ENCODE results near the gene PPM1G.

Gene PPM1G

GRCh38 chr2:27428213-27428977 lies 19.0 kb upstream of the PPM1G start, which contains the start of gene NRBP1:
NRBP1 (plus strand) TSS chr2:27428631; CDS start chr2:27433274, 4,643 bp downstream.
- TF ChIP-seq GATA3 (IDR thresholded peaks at IDR 0.05; ENCODE audit: low read depth, low read length) (no peak), GATA2 (IDR thresholded peaks at IDR 0.05; ENCODE audit: low read depth, low read length) (no peak)

DNA sequence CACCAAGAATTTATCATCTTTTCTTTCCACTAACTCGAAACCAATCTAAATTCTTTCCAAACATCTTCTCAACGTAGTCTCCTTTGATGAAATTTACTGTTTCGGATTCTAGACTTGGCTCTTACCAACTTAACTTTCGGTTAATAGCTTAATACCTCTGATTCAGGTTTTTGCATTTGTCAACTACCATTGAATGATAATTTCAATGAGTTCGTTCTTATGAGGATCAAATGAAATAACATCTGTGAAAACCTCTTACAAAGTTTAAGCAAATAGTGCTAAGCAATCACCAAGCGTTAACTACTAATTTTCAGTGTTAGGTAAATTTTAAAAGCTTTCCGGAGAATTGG lies 18.4 kb upstream of the PPM1G start:
- no peak for TF ChIP-seq GATA3 (IDR thresholded peaks at IDR 0.05; ENCODE audit: low read depth, low read length)
- TF ChIP-seq GATA2 (IDR thresholded peaks at IDR 0.05; ENCODE audit: low read depth, low read length) = no peak

DNA sequence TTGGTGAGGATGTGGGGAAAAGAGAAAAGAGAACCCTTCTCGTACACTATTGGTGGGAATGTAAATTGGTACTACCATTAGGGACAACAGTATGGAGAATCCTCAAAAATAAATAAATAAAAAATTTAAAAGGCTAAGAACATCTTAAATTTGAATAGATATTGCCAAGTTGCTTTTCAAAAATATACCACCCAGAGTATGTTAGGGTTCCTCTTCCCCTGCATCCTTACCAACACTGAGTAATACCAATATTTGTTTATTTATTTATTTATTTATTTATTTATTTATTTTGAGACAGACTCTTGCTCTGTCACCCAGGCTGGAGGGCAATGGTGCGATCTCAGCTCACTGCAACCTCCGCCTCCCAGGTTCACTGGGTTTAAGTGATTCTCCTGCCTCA lies 13.6 kb upstream of the PPM1G start:
- no peak for TF ChIP-seq GATA2 (IDR thresholded peaks at IDR 0.05; ENCODE audit: low read depth, low read length)
- no peak for TF ChIP-seq GATA3 (IDR thresholded peaks at IDR 0.05; ENCODE audit: low read depth, low read length)

- TF ChIP-seq GATA2 (IDR thresholded peaks at IDR 0.05; ENCODE audit: low read depth, low read length) (no peak), GATA3 (IDR thresholded peaks at IDR 0.05; ENCODE audit: low read depth, low read length) (no peak)
Measured at GRCh38 chr2:27421660-27422250, 12.4 kb upstream of the PPM1G start.

GRCh38 chr2:27420996-27421395 lies 11.6 kb upstream of the PPM1G start:
- no peak for TF ChIP-seq GATA2 (IDR thresholded peaks at IDR 0.05; ENCODE audit: low read depth, low read length)
- TF ChIP-seq GATA3 (IDR thresholded peaks at IDR 0.05; ENCODE audit: low read depth, low read length) = no peak

- no peak for TF ChIP-seq GATA2 (IDR thresholded peaks at IDR 0.05; ENCODE audit: low read depth, low read length)
- no peak for TF ChIP-seq GATA3 (IDR thresholded peaks at IDR 0.05; ENCODE audit: low read depth, low read length)
Measured at GRCh38 chr2:27416151-27416550, 6.8 kb upstream of the PPM1G start.

- TF ChIP-seq GATA3 (IDR thresholded peaks at IDR 0.05; ENCODE audit: low read depth, low read length) (no peak), GATA2 (IDR thresholded peaks at IDR 0.05; ENCODE audit: low read depth, low read length) (no peak)
Measured at GRCh38 chr2:27412419-27413152, 3.2 kb upstream of the PPM1G start.

DNA sequence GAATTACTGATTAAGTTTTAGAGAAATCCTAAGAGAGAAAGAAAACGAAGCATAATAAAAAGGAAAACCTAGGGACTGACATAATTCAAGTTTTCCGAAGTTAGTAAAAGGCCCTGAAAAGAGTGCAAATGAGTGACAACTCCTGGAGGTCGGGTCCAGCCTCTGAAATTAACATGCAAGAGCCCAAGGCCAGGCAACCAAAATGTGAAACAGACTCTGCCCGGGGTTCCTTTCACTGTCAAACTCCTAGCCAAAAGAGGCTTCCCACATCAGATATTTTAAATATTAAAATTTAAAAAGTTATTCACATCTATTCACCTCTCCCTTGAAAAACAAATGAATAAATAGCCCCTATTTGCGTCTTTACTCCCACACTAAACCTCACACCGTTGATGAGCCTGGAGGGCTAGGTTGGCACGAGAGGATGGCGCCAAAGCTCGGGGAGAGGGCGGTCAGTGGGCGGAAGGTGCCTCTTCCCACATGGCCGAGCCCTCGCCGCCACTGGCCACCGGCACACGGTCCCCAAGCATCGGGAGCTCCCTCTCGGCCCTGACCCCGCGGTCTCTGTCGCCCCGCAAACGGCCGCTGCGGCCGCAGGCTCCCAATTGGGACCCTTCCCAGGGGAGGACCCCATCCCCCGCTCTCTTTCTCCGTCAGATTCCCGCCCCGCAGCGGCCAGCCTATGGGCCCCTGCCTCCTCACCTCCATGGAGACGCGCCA lies 630 bp downstream of the PPM1G start:
- no peak for TF ChIP-seq GATA3 (IDR thresholded peaks at IDR 0.05; ENCODE audit: low read depth, low read length)
- no peak for TF ChIP-seq GATA2 (IDR thresholded peaks at IDR 0.05; ENCODE audit: low read depth, low read length)

DNA sequence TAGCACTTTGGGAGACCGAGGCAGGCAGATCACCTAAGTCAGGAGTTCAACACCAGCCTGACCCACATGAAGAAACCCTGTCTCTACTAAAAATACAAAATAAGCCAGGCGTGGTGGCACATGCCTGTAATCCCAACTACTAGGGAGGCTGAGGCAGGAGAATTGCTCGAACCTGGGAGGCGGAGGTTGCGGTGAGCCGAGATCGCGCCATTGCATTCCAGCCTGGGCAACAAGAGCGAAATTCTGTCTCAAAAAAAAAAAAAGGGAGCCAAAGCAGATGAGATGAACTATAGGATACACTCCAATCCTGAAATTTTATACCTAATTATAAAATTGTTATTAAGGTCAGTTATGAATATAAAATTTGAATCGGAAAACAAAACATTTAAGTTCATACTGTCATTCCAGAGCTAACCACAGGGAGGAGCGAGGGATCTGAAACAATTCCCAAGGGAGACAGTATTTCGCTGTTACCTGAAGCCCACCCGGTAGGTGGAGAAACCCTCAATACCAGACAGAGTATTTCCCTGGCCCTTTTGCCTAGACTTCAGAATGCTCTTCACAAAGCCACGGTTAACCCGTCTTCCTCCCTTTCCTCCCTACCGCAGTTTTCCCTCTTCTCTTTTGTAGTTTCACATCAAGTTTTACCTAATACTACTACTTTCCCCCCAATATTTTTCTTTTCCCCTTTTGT lies 1.4 kb downstream of the PPM1G start:
- TF ChIP-seq GATA3 (IDR thresholded peaks at IDR 0.05; ENCODE audit: low read depth, low read length) = no peak

- no peak for TF ChIP-seq GATA3 (IDR thresholded peaks at IDR 0.05; ENCODE audit: low read depth, low read length)
- TF ChIP-seq GATA2 (IDR thresholded peaks at IDR 0.05; ENCODE audit: low read depth, low read length) = no peak
Measured at GRCh38 chr2:27400348-27401135, 8.8 kb downstream of the PPM1G start.

- no peak for TF ChIP-seq GATA3 (IDR thresholded peaks at IDR 0.05; ENCODE audit: low read depth, low read length)
Measured at GRCh38 chr2:27398962-27399361, 10.4 kb downstream of the PPM1G start.

- TF ChIP-seq GATA3 (IDR thresholded peaks at IDR 0.05; ENCODE audit: low read depth, low read length) (no peak), GATA2 (IDR thresholded peaks at IDR 0.05; ENCODE audit: low read depth, low read length) (no peak)
Measured at GRCh38 chr2:27393225-27393624, 16.2 kb downstream of the PPM1G start.

All from SH-SY5Y (cell line).